ENCODE measurements around the gene HYAL3.

HYAL3 gene

DNA sequence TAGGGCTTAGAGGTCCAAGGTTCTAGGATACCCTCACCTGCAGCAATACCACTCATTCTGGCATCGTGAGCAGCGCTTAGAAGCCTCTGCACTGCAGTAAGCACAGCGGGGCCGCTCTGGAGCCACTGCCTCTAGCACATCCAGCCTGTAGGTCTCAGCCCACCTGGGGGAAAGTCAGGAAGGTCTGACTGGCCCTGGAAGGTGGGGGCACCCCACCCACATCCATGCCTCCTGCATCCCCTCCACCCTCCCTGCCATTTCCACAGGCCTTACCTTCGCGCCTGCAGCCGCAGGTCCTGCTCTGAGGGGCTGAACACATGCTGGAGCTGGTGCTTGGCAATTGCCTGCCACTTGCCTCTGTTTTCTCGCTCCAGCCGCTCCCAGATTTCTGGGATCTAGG, 42.3 kb upstream of the HYAL3 start:
- no peak for DNase-seq (ENCODE audit: low read depth)
- no peak overlapping the region for H3K4me3 ChIP-seq (ENCODE audit: low read length)
- TF ChIP-seq, protein P1, sequence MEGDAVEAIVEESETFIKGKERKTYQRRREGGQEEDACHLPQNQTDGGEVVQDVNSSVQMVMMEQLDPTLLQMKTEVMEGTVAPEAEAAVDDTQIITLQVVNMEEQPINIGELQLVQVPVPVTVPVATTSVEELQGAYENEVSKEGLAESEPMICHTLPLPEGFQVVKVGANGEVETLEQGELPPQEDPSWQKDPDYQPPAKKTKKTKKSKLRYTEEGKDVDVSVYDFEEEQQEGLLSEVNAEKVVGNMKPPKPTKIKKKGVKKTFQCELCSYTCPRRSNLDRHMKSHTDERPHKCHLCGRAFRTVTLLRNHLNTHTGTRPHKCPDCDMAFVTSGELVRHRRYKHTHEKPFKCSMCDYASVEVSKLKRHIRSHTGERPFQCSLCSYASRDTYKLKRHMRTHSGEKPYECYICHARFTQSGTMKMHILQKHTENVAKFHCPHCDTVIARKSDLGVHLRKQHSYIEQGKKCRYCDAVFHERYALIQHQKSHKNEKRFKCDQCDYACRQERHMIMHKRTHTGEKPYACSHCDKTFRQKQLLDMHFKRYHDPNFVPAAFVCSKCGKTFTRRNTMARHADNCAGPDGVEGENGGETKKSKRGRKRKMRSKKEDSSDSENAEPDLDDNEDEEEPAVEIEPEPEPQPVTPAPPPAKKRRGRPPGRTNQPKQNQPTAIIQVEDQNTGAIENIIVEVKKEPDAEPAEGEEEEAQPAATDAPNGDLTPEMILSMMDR (conservative IDR thresholded peaks at IDR 0.05; ENCODE audit: low read depth, low read length), result no peak

DNA sequence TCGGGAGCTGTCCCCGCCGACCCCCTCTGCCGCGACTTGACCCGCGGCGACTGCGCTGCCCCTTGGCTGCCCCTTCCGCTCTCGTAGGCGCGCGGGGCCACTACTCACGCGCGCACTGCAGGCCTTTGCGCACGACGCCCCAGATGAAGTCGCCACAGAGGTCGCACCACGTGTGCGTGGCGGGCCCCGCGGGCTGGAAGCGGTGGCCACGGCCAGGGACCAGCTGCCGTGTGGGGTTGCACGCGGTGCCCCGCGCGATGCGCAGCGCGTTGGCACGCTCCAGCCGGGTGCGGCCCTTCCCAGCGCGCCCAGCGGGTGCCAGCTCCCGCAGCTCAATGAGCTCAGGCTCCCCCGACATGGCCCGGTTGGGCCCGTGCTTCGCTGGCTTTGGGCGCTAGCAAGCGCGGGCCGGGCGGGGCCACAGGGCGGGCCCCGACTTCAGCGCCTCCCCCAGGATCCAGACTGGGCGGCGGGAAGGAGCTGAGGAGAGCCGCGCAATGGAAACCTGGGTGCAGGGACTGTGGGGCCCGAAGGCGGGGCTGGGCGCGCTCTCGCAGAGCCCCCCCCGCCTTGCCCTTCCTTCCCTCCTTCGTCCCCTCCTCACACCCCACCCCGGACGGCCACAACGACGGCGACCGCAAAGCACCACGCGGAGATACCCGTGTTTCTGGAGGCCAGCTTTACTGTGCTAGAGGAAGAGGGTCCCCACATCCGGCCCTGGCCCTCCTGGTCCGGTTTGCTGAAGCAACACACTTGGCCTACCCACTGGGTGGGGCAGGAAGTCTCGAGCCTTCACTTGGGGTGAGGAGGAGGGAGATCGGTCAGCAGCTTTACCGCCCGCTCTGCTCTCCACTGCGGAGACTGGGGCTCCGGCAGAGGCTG, 41.5 kb upstream of the HYAL3 start, which contains the start of gene RASSF1:
Gene RASSF1 (minus strand): TSS at position 389 of the 882 bp plus-strand sequence. CDS start 31 bp downstream, at position 358.
- no peak for DNase-seq (ENCODE audit: low read depth)
- H3K4me3 ChIP-seq (ENCODE audit: low read length), result peak within 1 kb of the TSS; percentile 16
- TF ChIP-seq, protein P1 (conservative IDR thresholded peaks at IDR 0.05; ENCODE audit: low read depth, low read length), result no peak

DNA sequence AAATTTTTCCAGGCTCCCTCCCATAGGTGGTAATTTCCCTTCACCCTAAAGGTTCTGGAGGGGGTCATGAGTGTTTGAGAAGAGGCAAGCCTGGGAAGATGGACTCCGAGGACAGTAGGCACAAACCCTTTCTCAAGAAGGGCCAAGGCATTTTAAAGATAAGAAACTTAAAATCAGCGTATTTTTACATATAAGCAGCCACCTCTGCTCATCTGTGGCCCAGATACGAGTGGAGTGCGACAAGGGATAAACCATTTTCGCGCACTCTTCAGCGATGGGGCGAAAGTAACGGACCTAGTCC, 40.9 kb upstream of the HYAL3 start:
- H3K4me3 ChIP-seq (ENCODE audit: low read length), result peak overlapping the region; percentile 16
- DNase-seq (ENCODE audit: low read depth), result no peak
- TF ChIP-seq, protein P1 (conservative IDR thresholded peaks at IDR 0.05; ENCODE audit: low read depth, low read length), result no peak

DNA sequence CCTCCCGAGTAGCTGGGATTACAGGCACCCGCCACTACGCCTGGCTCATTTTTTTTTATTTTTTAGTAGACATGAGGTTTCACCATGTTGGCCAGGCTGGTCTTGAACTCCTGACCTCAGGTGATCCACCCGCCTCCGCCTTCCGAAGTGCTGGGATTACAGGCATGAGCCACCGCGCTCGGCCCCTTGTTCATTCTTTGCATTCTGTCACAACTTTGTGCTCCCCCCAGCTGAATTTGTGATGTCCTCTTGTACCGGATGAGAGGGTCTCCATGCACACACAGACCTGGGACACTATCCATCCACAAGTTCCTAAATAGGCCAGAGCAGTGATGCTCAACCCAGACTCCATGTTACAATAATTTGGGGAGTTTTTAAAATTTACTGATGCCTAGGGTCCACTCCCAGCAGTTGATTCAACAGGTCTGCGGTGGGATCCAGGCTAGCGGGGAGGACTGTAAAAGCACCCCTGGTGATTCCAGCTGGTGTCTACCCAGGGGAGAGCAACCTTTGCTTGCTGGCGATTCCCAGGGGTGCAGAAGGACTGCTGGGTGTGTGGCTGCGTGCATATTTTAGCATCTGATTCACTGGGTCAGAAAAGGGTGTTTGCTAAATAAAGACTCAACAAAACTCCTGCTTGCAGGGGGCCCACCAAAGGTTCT, 40.4 kb upstream of the HYAL3 start:
- TF ChIP-seq, protein P1 (conservative IDR thresholded peaks at IDR 0.05; ENCODE audit: low read depth, low read length), result no peak
- H3K4me3 ChIP-seq (ENCODE audit: low read length), result no peak overlapping the region
- no peak for DNase-seq (ENCODE audit: low read depth)

DNA sequence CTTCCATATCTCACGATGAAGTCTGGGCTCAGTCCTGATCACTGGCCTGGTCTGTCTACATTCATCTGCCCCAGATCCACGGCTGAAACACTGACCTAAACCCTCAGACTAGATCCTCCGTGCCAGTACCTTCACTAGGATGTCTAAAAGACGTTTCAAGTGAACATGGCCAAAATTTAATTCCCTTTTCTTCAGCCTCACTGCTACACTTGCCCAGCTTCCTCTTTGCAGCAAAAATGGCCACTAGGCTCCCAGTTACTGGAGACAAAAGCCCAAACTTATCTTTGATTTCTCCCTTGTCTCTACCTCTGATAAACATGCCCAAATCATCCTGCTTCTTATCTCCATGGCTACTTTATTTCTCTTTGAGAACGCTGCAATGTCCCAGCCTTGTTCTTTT, 39.8 kb upstream of the HYAL3 start:
- no peak for DNase-seq (ENCODE audit: low read depth)
- TF ChIP-seq, protein P1 (conservative IDR thresholded peaks at IDR 0.05; ENCODE audit: low read depth, low read length), result no peak
- no peak overlapping the region for H3K4me3 ChIP-seq (ENCODE audit: low read length)

DNA sequence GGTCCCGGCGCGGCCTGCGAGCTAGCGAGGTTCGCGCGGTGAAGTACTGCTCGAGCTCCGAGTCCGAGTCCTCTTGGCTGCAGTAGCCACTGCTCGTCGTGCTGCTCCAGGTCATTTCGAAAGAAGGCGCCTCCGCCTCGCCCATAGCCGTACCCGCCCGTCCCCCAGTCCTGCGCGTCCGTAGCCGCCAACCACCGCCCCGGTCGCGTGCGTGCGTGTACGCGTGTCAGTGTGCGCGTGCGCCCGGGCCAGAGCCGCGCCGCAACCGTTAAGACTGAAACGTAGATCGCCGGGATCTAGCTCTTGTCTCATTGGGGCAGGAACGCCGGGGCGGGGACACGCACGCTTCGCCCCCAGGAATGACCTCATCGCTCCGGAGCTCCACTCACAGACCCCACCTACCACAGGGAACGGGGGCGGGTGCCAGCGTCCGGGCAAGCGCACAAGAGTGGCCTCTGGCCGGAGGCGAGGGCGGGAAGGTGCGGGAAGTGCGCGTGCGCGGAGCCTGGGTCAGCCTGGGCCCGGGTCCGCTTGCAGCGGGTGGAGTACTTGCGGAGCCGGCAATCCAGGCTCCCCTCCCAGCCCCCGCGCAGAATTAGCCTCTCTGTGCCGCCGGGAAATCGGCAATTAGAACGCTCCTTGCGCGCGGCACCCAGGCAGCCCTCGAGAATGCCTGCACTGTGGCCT, 38.1 kb upstream of the HYAL3 start:
- TF ChIP-seq, protein P1 (conservative IDR thresholded peaks at IDR 0.05; ENCODE audit: low read depth, low read length), result no peak
- peak overlapping the region; percentile 88 for H3K4me3 ChIP-seq (ENCODE audit: low read length)
- DNase-seq (ENCODE audit: low read depth), result peak; percentile 95
